ENCODE measurements around the gene KCNJ10.
A peak's percentile ranks its signal among the peaks of the same experiment; 100 is the strongest.
"Not testable (repeated sequence)": the region's sequence is repeated elsewhere in the genome, so short reads cannot be mapped to it uniquely, and the experiment has no call there.

The KCNJ10 gene

DNA sequence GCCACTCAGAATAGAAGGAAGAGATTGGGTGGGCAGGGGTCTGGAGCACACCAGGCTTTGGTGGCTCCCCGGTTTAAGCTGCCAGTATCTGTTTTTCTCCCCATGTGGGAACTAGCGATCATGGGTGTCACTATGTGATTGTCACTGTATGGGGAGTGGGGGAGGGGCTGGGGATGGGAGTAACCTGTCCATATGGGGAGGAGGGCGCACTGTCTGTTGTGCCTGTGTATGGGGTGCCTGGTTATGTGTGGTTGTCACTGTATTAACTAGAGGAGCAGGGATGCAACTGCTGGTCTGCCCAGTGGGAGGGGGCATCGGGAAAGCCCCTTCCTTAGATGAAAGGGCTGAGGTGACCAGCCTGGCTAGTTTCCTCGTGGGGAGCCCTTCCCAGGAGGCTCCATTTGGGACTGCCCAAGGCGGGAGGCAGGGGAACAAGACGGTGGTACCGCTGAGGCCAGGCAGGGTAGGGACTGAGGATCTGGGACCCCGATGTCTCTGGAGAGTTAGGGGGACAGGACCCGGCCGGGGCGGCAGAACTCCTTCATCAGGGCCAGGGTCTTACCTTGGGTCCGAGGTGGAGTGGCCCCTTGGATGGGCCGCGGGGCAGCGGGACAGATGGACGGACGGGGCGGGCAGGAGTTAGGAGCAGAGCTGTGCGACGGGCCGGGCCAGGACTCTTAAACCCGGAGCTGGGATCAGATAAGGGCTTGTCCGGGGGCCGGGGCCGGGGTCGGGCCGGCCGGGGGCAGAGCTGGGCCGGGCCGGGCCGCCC, at the start of gene KCNJ10:
Gene KCNJ10 (minus strand): TSS at position 701 of the 772 bp plus-strand sequence. CDS start 27,628 bp downstream, outside the sequence.
- no peak for DNase-seq

DNA sequence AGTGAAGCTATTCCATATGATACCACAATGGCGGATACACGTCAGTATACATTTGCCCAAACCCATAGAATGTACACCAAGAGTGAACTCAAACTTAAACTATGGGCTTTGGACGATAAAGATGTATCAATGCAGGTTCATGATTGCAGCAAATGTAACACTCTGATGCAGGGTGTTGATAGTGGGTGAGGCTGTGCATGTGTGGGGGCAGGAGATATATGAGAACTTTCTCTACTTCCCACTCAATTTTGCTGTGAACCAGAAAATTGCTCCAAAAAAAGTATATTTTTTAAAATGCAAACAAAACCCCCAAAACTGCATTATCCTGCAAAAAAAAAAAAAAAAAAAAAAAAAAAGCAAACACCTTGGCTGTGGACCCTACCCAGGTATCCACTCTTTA, 49.0 kb upstream of the KCNJ10 start:
- DNase-seq, result no peak

DNA sequence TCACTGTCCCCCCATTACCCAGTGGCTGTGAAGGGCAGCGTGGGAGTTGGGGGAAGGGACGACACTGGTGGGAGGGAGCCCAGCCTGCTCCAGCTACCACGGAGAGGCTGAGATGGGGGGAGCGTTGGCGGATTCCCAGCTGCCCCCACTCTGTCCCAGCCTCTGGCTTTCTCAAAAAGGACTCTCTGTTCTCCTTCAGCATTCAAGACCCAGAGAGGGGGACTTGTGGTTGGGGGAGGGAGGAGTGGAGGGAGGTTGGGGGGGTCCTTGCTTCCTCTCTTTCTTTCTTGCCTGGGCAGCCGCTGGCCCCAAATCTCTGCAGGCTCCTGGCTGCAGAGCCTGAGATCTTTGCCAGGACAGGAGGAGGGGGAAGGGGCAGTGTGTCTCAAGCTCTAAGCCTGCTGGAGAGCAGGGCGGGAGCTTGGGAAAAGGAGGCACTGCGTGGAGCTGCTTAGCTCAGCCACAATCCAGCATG, 47.8 kb upstream of the KCNJ10 start:
- DNase-seq, result no peak

- no peak for DNase-seq
These were observed 47.3 kb upstream of the KCNJ10 start for GRCh38 chr1:160117300-160117699.

DNA sequence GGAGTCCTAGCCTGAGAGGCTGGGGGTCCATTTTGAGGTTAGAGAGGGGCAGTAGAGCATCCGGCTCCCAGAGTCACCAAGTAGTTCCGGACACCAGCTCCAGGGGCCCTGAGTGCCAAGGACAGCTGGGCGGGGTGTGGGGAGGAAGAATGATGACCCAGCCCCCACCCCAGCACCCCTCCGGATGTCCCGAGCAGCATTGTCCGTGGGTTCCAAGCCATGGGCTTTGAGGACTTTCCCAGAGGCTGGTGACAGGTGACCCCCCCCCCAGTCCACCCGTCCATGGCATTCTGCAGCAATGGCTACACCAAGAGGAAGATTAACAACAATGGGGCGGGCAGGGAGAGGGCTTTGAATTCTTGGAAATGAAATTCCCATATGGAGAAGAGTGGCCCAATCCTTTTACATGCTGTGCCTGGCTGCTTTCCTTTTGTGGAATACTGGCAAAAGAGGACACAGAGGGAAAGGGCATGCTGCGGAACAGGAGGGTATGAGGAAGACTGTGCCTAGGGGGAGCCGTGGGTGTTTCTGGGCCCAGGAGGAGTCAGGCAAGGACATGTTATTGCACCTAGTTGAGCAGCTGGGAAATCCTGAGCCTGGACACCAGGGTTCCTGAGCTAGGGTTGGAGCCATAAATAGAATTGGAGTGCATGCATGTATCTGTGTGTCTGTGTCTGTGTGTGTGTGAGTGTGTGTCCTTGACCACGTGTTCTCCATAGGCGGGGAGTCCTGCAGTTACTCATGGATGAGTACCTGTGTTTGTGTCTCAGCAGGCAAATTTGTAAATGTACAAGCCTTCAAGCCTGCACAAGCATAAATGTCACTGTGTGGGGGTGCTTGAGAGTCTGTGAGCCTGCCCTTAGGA, 46.6 kb upstream of the KCNJ10 start:
- no peak for DNase-seq

- no peak for DNase-seq
These were observed 45.8 kb upstream of the KCNJ10 start, which contains the start of gene ATP1A2 for GRCh38 chr1:160115545-160116282. Gene ATP1A2, plus strand, starts transcription at chr1:160115759. Its CDS starts 103 bp downstream, at chr1:160115862.

DNA sequence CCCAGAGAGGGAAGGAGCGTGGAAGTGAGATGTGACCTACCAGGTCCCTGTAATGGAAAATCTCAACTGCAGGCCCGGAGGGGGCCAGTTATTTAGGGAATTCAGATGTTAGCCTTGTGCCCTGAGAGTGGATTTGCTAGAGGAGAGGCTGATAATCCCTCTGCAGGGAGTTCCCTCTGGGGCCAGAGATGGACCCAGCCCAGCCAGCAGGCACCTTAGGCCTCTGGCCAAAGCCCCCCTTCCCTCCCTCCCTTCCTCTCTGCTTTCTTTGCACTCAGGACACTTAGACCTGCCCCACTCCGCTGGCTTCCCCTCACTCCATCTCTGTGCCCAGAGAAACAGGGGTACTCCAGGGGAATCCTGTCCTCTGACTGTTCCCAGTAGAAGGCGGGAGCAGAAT, 44.1 kb upstream of the KCNJ10 start:
- DNase-seq, result no peak

DNA sequence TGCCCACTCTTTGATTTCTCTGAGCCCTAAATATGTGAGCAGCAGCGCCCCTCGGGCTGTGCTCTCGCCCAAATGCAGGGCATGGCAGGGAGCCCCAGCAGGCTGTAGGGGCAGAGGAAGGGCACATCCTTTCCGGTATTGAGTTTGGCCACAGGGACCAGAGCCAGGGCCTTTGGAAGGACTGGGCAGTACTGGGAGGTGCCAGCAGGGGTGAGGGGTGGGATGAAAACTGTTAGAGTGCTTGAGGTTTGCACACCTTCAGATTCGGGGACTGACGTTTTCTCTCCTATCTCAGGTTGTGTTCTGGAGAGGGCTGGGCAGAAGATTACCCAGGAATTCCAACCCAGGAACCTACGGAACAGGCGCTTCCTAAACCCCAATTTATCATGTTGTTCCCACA, 43.4 kb upstream of the KCNJ10 start:
- DNase-seq, result no peak

- no peak for DNase-seq
These were observed 42.4 kb upstream of the KCNJ10 start for GRCh38 chr1:160112357-160112756.

DNA sequence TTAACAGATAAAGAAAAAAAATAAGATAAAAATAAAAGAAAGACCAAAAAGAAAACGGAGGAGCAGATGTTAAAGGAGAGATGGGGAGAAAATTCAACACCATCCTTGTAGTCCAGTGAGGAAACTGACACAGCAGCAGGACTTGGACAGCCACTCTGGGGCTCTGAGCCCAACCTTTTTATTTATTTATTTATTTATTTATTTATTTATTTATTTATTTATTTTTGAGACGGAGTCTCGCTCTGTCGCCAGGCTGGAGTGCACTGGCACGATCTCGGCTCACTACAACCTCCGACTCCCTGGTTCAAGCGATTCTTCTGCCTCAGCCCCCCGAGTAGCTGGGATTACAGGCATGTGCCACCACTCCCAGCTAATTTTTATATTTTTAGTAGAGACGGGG, 41.5 kb upstream of the KCNJ10 start:
- DNase-seq, result not testable (repeated sequence)

GRCh38 chr1:160109686-160110085, 39.7 kb upstream of the KCNJ10 start:
- DNase-seq, result no peak

DNA sequence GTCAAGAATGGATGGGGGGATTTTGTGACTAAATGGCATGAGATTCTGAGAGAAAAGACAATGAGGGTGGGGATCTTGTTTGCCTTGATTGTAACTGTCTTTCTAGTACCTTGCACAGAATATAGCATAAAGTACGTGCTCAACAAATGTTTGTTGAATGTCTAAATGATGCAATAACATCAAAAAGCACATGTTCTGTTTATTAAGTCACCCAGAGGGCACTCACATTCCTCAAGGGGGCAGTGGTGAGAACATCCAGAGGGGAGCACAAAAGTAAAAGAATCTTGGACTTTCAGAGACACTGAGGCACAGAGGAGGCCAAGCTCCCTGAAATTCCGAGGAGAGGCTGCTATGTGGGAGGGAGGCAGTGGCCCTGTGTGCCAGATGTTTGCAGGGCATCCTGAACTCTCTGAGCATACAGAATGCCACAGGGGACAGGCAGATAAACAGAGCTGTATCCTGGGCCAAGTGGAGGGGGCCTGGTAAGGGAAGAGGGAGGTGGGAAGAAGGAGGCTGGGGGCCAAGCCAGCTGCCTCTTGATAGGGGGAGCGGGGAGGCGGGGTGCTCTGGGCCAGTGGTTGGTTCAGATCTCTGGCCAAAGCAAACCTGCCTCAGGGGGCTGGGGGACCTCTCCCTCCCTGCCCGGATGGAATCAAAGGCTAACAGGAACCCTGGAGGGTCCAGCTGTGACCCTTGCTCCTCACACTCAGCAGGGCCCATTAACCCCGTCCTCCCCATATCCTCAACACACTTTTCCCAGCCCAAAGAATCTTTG, 39.1 kb upstream of the KCNJ10 start:
- peak; percentile 46 for DNase-seq

DNA sequence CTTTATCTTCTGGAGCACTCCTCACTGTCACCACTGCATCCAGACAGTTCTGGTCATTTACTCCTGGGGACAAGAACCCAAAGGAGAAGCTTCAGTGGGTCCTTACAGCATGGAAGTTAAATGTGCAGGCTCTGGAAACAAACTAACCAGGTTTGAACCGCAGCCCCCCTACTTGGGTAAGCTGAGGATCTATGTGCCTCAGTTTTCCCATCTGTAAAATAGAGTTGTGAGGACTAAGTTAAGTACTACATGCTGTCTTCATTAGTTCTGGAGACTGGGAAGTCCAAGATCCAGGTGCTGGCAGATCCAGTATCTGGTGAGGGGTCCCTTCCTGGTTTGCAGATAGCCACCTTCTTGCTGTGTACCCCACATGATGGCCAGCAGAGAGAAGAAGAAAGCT, 37.6 kb upstream of the KCNJ10 start:
- no peak for DNase-seq

- DNase-seq, result no peak
These were observed 35.2 kb upstream of the KCNJ10 start for GRCh38 chr1:160105155-160105554.

DNA sequence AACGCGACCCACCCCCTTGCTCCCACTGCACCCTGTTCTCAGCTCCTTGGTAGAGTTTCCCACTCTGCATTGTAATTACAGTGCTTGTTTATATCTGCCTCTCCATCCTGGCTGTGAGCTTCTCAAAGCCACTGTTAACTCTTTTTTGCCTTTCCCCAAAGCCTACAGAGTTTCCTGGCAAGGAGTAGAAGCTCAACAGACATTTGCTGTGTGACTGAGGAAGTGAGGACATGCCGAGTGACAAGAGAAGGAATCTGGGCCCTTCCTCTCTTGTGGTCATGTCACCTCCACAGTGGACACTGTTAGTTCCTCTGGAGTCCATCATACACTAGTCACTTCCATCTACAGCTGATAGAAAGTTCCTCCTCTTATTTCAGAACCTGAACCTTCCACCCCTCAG, 34.5 kb upstream of the KCNJ10 start:
- DNase-seq, result no peak

DNA sequence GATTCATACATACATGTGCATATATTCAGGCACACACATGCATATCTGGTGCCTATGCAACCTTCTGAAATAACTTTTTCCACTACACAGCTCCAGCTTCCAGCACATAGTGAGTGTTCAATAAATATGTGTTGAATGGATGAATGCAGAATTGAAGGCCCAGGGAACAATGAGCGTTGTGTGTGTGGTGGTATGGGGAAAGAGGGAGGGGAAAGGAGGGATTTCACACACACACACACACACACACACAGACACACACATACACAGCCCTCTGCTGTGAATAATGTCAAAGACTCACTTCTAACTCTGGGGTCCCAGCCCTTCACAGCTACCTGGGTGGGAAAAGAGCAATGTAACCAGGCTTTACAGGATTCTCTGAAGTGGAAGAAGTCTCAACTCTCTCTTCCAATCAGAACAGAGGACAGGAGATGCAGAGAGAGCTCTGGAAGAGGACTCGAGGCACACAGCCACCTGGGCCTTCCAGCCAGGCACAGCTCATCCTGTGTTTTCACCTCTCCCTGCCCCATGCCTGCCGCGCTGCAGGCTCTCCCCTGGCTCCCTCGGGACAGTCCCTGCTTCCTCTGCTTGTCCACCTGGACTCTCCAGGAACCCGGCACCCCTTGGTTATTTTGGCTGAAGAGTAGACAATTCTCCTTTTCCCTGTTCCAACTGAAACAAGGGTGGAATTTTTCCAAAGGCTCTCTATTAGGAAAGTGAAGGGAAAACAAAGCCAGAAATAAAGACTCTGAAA, 33.9 kb upstream of the KCNJ10 start:
- no peak for DNase-seq

- DNase-seq, result no peak
These were observed 32.0 kb upstream of the KCNJ10 start for GRCh38 chr1:160101717-160102522.

- peak; percentile 80 for DNase-seq
These were observed 31.2 kb upstream of the KCNJ10 start for GRCh38 chr1:160101037-160101716.

- DNase-seq, result no peak
These were observed 29.9 kb upstream of the KCNJ10 start for GRCh38 chr1:160099716-160100375.

Data from CD4-positive, alpha-beta T cell treated with Interleukin-17A for 4 hours (primary cell).